RWPE2 (cell line): ENCODE measurements around the gene RASL10B.

ENCODE experiments used
- ATAC-seq: fragments of 200-7000 bp; cut with Tn5 transposase; 3 replicates; pipeline ENCODE4 v1.9.1; 2021; ENCODE audit warnings: low read depth
- DNase-seq: peaks from one replicate; pipeline ENCODE4 v3.0.0-alpha.2; 2020; ENCODE audit warnings: low spot score
- H3K27ac ChIP-seq: fragments of 450-650 bp; 2 replicates; pipeline ENCODE4 v1.5.1; 2017; ENCODE audit warnings: mild to moderate bottlenecking; ENCODE audit not compliant: poor library complexity, severe bottlenecking
- H3K27me3 ChIP-seq: fragments of 250-450 bp; sonication (Bioruptor Pico); 2 replicates; pipeline ENCODE4 v1.5.1; 2021; ENCODE audit warnings: mild to moderate bottlenecking, moderate library complexity; ENCODE audit not compliant: insufficient read depth, poor library complexity, severe bottlenecking
- H3K36me3 ChIP-seq: fragments of 250-450 bp; sonication (Bioruptor Pico); 2 replicates; pipeline ENCODE4 v1.5.1; 2020; ENCODE audit warnings: low read depth, mild to moderate bottlenecking, moderate library complexity
- H3K4me1 ChIP-seq: fragments of 250-450 bp; sonication (Bioruptor Pico); 2 replicates; pipeline ENCODE4 v1.5.1; 2021; ENCODE audit warnings: mild to moderate bottlenecking, moderate library complexity; ENCODE audit not compliant: insufficient read depth, poor library complexity, severe bottlenecking
- H3K4me3 ChIP-seq: fragments of 250-450 bp; sonication (Bioruptor Pico); 2 replicates; pipeline ENCODE4 v1.5.1; 2021; ENCODE audit warnings: mild to moderate bottlenecking, moderate library complexity; ENCODE audit not compliant: severe bottlenecking
- H3K9me3 ChIP-seq: fragments of 250-450 bp; sonication (Bioruptor Pico); 2 replicates; pipeline ENCODE4 v1.5.1; 2021; ENCODE audit warnings: mild to moderate bottlenecking, moderate library complexity; ENCODE audit not compliant: severe bottlenecking
- TF ChIP-seq, protein P1 (sequence below): fragments of 450-650 bp; IDR thresholded peaks from one replicate; pipeline ENCODE4 v1.5.1; 2017; ENCODE audit warnings: mild to moderate bottlenecking, moderate library complexity; ENCODE audit not compliant: poor library complexity, severe bottlenecking

Gene RASL10B

DNA sequence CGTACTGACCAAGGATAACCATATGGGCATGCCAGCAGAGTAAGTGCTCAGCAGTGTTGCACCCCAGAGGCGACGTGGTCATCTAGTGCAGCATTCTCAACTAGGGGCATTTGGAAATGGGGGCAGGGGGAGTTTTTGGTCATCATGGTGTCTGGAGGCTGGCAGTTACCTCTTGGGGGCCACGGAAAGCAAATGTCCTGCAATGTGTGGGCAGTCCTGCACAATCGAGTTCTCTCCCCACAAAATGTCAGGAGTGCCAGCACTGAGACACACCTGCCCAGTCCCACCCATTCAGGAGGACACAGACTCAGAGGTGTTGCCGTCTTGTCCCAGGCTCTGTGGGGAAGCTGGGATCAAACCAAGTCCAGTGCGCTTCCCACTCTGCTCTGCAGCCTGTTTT is 3.0 kb downstream of the RASL10B start:
- Histone ChIP-seq H3K36me3 (no peaks in the 10 kb centered on the region), H3K27ac (no peak overlapping the region), H3K27me3 (no peaks in the 10 kb centered on the region), H3K9me3 (no peaks in the 10 kb centered on the region), H3K4me1 (no peaks in the 10 kb centered on the region), H3K4me3 (no peak overlapping the region)
- no peak for ATAC-seq
- no peak for DNase-seq
- TF ChIP-seq, protein P1, sequence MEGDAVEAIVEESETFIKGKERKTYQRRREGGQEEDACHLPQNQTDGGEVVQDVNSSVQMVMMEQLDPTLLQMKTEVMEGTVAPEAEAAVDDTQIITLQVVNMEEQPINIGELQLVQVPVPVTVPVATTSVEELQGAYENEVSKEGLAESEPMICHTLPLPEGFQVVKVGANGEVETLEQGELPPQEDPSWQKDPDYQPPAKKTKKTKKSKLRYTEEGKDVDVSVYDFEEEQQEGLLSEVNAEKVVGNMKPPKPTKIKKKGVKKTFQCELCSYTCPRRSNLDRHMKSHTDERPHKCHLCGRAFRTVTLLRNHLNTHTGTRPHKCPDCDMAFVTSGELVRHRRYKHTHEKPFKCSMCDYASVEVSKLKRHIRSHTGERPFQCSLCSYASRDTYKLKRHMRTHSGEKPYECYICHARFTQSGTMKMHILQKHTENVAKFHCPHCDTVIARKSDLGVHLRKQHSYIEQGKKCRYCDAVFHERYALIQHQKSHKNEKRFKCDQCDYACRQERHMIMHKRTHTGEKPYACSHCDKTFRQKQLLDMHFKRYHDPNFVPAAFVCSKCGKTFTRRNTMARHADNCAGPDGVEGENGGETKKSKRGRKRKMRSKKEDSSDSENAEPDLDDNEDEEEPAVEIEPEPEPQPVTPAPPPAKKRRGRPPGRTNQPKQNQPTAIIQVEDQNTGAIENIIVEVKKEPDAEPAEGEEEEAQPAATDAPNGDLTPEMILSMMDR = no peak

DNA sequence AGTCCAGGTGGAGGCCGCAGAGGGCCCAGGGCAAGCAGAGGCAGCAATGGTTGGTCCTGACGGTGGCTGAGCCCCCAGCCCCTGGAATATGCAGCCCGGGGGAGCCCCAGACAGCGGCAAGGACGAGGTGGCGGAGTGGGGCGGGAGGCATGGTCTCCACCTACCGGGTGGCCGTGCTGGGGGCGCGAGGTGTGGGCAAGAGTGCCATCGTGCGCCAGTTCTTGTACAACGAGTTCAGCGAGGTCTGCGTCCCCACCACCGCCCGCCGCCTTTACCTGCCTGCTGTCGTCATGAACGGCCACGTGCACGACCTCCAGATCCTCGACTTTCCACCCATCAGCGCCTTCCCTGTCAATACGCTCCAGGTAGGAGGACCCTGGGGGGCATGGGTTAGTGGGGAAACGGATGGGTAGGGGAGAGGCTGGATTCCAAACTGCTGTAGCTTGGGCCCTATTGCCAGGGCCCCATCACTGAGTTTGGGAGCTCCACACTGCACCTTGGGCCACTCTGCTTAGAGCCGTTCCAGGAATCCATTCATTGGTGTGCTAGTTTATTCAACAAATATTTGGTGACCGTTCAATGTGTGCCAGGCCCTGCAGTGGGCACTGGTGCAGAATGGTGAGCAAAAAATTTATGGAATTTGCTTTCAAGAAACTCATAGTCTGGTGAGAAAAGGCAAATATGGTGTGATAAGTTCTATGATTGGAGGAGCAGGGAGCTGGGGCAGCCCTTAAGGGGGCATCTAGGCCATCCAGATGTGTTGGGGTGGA is 3.8 kb downstream of the RASL10B start:
- ATAC-seq (no peak), DNase-seq (no peak)
- Histone ChIP-seq H3K27me3 (peaks cover 5% of the 10 kb centered on the region), H3K4me3 (no peak overlapping the region), H3K9me3 (no peaks in the 10 kb centered on the region), H3K4me1 (no peaks in the 10 kb centered on the region), H3K36me3 (no peaks in the 10 kb centered on the region), H3K27ac (no peak overlapping the region)
- TF ChIP-seq, protein P1 = no peak

GRCh38 chr17:35736236-35736635 is 4.8 kb downstream of the RASL10B start:
- no peaks in the 10 kb centered on the region for H3K36me3 ChIP-seq
- H3K27me3 ChIP-seq = peaks cover 15% of the 10 kb centered on the region
- ATAC-seq = no peak
- TF ChIP-seq, protein P1 = no peak
- H3K9me3 ChIP-seq = no peaks in the 10 kb centered on the region
- no peak for DNase-seq
- H3K4me1 ChIP-seq = no peaks in the 10 kb centered on the region
- no peak overlapping the region for H3K4me3 ChIP-seq
- H3K27ac ChIP-seq = no peak overlapping the region

GRCh38 chr17:35738519-35739133 is 7.2 kb downstream of the RASL10B start:
- TF ChIP-seq, protein P1 = no peak
- ATAC-seq (no peak), DNase-seq (no peak)
- Histone ChIP-seq H3K27me3 (peaks cover 33% of the 10 kb centered on the region), H3K9me3 (no peaks in the 10 kb centered on the region), H3K27ac (no peak overlapping the region), H3K4me1 (no peaks in the 10 kb centered on the region), H3K4me3 (no peak overlapping the region), H3K36me3 (no peaks in the 10 kb centered on the region)

DNA sequence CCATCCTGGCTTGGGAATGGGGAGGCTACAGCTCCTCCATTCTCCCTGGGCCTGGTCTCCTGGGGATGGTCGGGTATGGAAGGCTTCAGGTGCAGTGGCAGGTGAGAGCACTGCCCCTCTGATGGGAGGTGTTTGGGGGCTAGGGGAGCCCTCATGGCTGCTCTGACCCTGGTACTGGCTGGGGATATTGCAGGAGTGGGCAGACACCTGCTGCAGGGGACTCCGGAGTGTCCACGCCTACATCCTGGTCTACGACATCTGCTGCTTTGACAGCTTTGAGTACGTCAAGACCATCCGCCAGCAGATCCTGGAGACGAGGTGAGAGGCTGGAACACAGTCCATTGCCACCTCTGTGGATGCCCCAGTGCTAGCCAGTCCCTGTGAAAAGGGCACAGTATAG is 8.8 kb downstream of the RASL10B start:
- Histone ChIP-seq H3K9me3 (no peaks in the 10 kb centered on the region), H3K27me3 (peaks cover 33% of the 10 kb centered on the region), H3K4me3 (no peak overlapping the region), H3K36me3 (no peaks in the 10 kb centered on the region), H3K27ac (no peak overlapping the region), H3K4me1 (no peaks in the 10 kb centered on the region)
- DNase-seq (no peak), ATAC-seq (no peak)
- TF ChIP-seq, protein P1 = no peak
